Left ventricle myocardium inferior (tissue), 1 donor: ENCODE results near the gene CGB1. TPM values are rescaled to one million over a fixed set of nuclear protein-coding genes. Genes with fewer than 3 reads are reported as not detected.
A peak's percentile ranks its signal among the peaks of the same experiment; 100 is the strongest.
"Not testable (repeated sequence)": the region's sequence is repeated elsewhere in the genome, so short reads cannot be mapped to it uniquely, and the experiment has no call there.

Experiments used
- DNase-seq: peaks from one replicate; pipeline ENCODE4 v3.0.0-alpha.2; 2020
- H3K27ac ChIP-seq: fragments of 200-600 bp; replicated peaks from 2 replicates; pipeline ENCODE4 v1.8.0; 2021
- H3K27me3 ChIP-seq: fragments of 200-600 bp; 2 replicates; pipeline ENCODE4 v1.8.0; 2021; ENCODE audit warnings: low read depth
- H3K36me3 ChIP-seq: fragments of 200-600 bp; 2 replicates; pipeline ENCODE4 v1.8.0; 2021
- H3K4me1 ChIP-seq: fragments of 200-600 bp; 2 replicates; pipeline ENCODE4 v1.8.0; 2021
- H3K4me3 ChIP-seq: fragments of 200-600 bp; 2 replicates; pipeline ENCODE4 v1.8.0; 2021; ENCODE audit warnings: mild to moderate bottlenecking, moderate library complexity
- H3K9me3 ChIP-seq: fragments of 200-600 bp; replicated peaks from 2 replicates; pipeline ENCODE4 v1.8.0; 2021
- intact Hi-C: fragments of 100-400 bp; cut with micrococcal nuclease; formaldehyde crosslinking; loops from one replicate; pipeline ENCODE4 v1.11.0; 2022
- total RNA-seq: library from RNA; stranded (reverse); fragmentation: NEBNext Ultra II Directional; extraction: Animal tissue kit (Norgen Biotek cat#: 25700); gene quantifications from one replicate; pipeline ENCODE4 v1.2.1, GENCODE V29; 2021
- TF ChIP-seq, protein P1 (sequence below): fragments of 200-600 bp; IDR thresholded peaks from 2 replicates; pipeline ENCODE4 v1.8.0; 2021; ENCODE audit warnings: antibody characterized with exemption, mild to moderate bottlenecking, borderline replicate concordance
- donor health status: DM: no; HTN: yes; CAD: no; lungs with severe emphysema.

The CGB1 gene
- total RNA-seq, 1 donor from 2014 or later = not detected

DNA sequence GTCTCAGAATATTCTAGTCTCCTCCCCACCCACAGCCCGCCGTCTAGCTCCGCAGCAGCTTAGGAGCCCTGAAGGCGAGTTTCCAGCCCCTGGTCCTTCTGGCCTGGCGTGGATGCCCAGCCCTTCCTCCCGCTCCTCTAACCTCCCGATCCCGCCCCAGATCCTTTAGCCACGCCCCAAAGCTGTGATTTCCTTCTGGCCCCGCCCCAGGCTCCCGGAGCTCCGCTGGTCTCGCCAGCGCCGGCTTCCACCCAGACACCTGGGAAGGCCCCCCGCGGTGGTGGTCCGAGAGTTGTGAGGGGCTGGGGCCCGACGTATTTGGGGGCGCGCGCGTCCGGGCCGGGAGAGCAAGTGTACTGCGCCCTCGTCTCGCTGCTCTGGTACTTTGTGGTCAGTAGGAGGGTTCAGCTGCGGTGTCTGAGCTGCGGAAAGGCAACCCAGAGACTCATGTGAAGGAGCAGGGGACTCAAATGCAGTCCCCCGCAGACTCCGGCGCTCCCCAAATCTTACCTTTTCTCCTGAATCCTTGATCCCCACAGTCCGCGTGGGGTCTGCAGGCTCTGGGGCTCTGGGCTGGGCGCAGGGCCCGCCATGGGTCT is 21.0 kb upstream of the CGB1 start, which contains the start of gene CGB7:
CGB7 (minus strand) TSS at position 114 of the 599 bp plus-strand sequence. CDS start 2,374 bp downstream, outside the sequence.
- no peaks in the 10 kb centered on the region for H3K9me3 ChIP-seq
- peak within 1 kb of the TSS; percentile 72 for H3K4me3 ChIP-seq
- peaks cover 22% of the 10 kb centered on the region for H3K4me1 ChIP-seq
- TF ChIP-seq, protein P1, sequence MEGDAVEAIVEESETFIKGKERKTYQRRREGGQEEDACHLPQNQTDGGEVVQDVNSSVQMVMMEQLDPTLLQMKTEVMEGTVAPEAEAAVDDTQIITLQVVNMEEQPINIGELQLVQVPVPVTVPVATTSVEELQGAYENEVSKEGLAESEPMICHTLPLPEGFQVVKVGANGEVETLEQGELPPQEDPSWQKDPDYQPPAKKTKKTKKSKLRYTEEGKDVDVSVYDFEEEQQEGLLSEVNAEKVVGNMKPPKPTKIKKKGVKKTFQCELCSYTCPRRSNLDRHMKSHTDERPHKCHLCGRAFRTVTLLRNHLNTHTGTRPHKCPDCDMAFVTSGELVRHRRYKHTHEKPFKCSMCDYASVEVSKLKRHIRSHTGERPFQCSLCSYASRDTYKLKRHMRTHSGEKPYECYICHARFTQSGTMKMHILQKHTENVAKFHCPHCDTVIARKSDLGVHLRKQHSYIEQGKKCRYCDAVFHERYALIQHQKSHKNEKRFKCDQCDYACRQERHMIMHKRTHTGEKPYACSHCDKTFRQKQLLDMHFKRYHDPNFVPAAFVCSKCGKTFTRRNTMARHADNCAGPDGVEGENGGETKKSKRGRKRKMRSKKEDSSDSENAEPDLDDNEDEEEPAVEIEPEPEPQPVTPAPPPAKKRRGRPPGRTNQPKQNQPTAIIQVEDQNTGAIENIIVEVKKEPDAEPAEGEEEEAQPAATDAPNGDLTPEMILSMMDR = no peak
- DNase-seq = peak; percentile 78
- H3K27me3 ChIP-seq = peaks cover 52% of the 10 kb centered on the region
- no peaks in the 10 kb centered on the region for H3K36me3 ChIP-seq
- H3K27ac ChIP-seq = no peak within 1 kb of the TSS
- intact Hi-C loops = no loop called here

DNA sequence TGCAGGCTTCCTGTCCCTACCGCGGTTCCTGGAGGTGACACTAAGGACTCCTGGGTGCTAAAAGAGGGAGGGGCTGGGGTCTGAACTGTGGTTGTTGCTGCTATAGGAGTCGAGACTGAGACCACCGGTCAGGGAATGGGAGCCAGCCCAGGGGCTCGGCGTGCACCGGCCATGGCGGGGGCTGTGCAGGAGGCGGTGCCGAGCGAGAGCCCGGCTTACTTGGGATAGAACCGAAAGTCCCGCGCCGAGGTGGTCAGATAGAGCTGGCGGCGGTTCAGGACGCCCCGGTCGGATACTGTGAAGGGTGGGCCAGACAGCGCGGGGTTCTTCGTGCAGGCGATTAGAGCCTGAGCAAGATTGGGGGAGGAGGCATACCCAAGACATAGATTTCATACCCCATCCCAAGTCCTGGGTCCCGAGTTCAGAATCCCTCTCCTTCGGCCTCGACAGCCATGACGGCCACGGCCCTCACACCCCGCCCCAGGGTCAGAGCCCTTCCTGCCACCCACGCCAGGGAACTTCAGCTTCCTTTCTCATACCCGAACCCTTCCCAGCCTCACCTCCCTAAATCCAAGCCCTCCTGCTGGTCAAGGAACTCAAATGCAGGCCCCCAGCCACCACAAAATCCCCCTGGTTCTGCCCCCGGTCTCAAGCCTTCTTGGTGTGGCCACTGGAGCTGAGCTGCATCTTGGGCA is 20.4 kb upstream of the CGB1 start:
- H3K9me3 ChIP-seq, intact Hi-C loops, H3K27ac ChIP-seq, H3K36me3 ChIP-seq, DNase-seq: not testable (repeated sequence)
- H3K27me3 ChIP-seq = peaks cover 45% of the 10 kb centered on the region
- peak overlapping the region; percentile 72 for H3K4me3 ChIP-seq
- H3K4me1 ChIP-seq = peaks cover 22% of the 10 kb centered on the region

DNA sequence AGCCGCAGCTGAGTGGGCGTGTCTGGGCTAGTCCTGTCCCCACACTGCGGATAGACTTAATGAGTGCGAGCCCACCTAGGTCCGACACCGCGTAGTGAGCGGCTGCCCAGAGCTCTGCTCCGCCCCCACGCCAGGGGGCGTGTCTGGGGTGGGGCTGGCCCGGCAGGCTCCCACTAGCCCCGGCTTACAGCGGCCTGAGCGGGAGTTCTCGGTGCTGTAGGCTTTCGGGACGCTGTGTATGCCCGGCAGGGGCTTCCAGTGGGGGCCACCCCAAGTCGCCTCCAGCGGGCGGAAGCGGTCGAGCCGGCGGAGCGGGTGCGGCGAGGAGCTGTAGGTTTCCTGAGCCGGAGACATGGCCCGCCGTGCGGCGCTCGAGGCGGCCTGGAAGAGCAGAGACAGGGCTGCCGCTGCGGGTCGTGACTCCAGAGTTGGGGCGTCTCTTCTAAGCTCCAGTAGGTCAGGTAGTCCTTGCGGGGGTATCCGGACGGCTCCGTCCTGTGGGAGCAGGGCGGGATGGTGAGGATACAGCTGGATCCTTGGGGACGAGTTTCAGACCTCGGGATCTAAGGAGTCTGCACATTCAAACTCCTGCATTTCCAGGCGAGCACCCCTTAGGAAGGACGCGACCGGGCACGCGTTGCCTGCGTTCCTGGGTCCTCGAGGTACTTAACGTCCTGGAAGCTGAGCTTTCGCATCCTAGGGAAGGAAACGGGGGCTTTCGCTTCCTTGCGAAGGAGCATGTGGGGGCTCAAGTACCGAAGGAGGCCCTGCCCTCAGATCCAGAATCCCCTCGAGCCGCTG is 19.6 kb upstream of the CGB1 start:
- Histone ChIP-seq H3K27ac (no peak overlapping the region), H3K9me3 (no peaks in the 10 kb centered on the region), H3K4me1 (peaks cover 22% of the 10 kb centered on the region), H3K4me3 (peak overlapping the region; percentile 72), H3K27me3 (peaks cover 38% of the 10 kb centered on the region), H3K36me3 (no peaks in the 10 kb centered on the region)
- peak; percentile 55 for DNase-seq
- intact Hi-C loops = no loop called here
- TF ChIP-seq, protein P1 = peak; percentile 56

DNA sequence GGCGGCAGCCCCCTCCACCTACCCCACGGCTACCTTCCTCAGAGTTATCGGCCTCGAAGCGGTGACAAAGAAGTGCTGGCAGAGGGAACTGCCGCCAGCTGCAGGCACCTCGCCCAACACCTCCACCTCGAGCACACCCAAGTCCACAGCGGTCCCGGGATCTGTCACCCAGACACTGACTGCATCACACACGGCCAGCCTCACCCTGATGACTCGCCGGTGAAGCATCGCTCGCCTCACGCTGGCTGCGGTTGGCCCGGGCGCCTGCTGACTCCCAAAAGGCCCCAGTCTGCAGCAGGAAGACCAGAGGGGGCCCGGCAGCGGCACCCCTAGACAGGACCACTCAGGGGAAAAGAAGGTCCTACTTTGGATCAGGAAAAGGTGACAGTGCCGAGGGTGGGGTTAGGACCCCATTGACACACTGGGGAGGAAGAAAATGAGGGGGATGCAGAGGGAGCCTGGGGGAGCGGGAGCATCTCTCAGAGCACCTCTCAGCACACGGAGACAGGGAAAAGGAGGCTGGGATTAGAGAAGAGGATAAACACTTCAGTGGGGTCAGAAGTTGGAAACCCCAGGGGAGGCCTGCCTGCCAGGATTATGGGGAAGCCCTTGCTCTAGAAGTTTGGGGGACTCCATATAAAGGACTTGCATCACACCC is 13.8 kb upstream of the CGB1 start:
- intact Hi-C loops, DNase-seq, H3K9me3 ChIP-seq, H3K27me3 ChIP-seq, H3K4me3 ChIP-seq, H3K36me3 ChIP-seq, H3K27ac ChIP-seq, H3K4me1 ChIP-seq: not testable (repeated sequence)

DNA sequence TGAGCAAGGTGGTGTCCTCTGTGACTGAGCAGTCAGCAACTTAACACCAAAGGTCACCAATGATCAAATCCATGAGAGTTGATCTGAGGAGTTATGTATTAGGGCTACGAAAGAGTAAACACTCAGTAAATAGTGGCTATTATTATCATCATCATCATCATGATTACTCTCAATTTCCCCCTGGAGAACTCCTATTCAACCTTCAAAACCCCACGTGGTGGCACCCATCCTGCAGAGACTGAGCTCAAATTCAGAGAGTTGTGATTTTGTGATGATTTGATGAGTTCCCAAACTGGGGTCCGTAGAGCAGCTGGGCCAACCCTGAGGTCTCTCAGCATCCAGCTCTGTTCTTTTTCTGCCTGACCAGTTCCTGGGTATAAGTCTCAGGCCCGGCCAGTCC is 13.1 kb upstream of the CGB1 start:
- H3K4me3 ChIP-seq, H3K36me3 ChIP-seq, intact Hi-C loops, H3K27me3 ChIP-seq, DNase-seq, H3K4me1 ChIP-seq, H3K9me3 ChIP-seq, H3K27ac ChIP-seq: not testable (repeated sequence)

DNA sequence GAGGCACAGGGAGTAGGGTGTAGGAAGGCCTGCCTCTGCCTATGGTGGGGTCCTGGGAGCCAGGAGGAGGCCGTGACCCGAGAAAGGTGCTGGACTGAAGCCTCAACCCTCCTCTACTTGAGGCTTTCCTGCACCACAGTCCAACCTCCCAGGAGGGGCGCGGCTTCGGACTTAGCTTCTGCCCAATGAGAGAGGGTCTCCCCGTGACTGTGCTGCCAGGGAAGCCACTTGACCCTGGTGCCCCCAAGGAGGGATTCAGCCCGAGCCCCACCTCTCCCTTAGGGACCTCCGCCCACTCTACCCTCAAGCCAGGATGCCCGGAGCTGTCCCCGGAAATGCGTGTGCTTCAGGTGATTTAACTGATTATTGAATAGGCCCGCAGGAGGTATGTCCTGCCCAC is 12.3 kb upstream of the CGB1 start, which contains the start of gene CGB8:
CGB8 (minus strand) TSS at position 101 of the 400 bp plus-strand sequence. CDS start 372 bp downstream, outside the sequence.
- intact Hi-C loops, H3K27me3 ChIP-seq, DNase-seq, H3K27ac ChIP-seq, H3K4me3 ChIP-seq, H3K4me1 ChIP-seq, H3K36me3 ChIP-seq, H3K9me3 ChIP-seq: not testable (repeated sequence)

DNA sequence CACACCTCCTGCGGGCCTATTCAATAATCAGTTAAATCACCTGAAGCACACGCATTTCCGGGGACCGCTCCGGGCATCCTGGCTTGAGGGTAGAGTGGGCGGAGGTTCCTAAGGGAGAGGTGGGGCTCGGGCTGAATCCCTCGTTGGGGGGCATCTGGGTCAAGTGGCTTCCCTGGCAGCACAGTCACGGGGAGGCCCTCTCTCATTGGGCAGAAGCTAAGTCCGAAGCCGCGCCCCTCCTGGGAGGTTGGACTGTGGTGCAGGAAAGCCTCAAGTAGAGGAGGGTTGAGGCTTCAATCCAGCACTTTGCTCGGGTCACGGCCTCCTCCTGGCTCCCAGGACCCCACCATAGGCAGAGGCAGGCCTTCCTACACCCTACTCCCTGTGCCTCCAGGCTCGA is 6.9 kb upstream of the CGB1 start, which contains the start of gene CGB5:
CGB5 (plus strand) TSS at position 301 of the 400 bp plus-strand sequence. CDS start 362 bp downstream, outside the sequence.
- H3K4me3 ChIP-seq, intact Hi-C loops, H3K36me3 ChIP-seq, H3K27me3 ChIP-seq, H3K9me3 ChIP-seq, H3K27ac ChIP-seq, DNase-seq, H3K4me1 ChIP-seq: not testable (repeated sequence)

DNA sequence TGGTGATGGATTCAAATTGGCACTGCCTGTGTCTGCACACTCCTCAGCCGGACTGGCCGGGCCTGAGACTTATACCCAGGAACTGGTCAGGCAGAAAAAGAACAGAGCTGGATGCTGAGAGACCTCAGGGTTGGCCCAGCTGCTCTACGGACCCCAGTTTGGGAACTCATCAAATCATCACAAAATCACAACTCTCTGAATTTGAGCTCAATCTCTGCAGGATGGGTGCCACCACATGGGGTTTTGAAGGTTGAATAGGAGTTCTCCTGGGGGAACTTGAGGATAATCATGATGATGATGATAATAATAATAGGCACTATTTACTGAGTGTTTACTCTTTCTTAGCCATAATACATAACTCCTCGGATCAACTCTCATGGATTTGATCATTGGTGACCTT is 6.0 kb upstream of the CGB1 start:
- H3K27ac ChIP-seq, H3K27me3 ChIP-seq, DNase-seq, H3K4me3 ChIP-seq, intact Hi-C loops, H3K9me3 ChIP-seq, H3K36me3 ChIP-seq, H3K4me1 ChIP-seq: not testable (repeated sequence)
